Gastroesophageal sphincter (tissue), 4 donors: ENCODE measurements around the gene NT5C2. TPM values are rescaled to one million over a fixed set of nuclear protein-coding genes. Genes with fewer than 3 reads are reported as not detected.

Experiments used
- ATAC-seq: fragments of 150-250 bp; one replicate; pipeline ENCODE4 v1.9.1; 2016; ENCODE audit warnings: mild to moderate bottlenecking, moderate library complexity
- H3K27ac ChIP-seq, 4 donors: fragments of 200-600 bp; sonication (generic) in 3 of 4; 1 replicate in 3 of 4; 2 replicates in 1 of 4; pipeline ENCODE4 v1.5.1; 2016 to 2019
- H3K27me3 ChIP-seq: fragments of 200-600 bp; sonication (generic); one replicate; pipeline ENCODE4 v1.5.1; 2019
- H3K36me3 ChIP-seq, 2 donors: fragments of 200-600 bp; sonication (generic); one replicate each; pipeline ENCODE4 v1.5.1; 2019; ENCODE audit warnings: control low read depth in 1 of 2
- H3K4me1 ChIP-seq, 3 donors: fragments of 200-600 bp; sonication (generic); 1 replicate in 2 of 3; 2 replicates in 1 of 3; pipeline ENCODE4 v1.5.1; 2016 to 2019; ENCODE audit warnings: control low read depth in 2 of 3
- H3K4me3 ChIP-seq, 2 donors: fragments of 200-600 bp; sonication (generic); one replicate each; pipeline ENCODE4 v1.5.1; 2019; ENCODE audit warnings: mild to moderate bottlenecking in 1 of 2, moderate library complexity in 1 of 2
- H3K9me3 ChIP-seq, 3 donors: fragments of 200-600 bp; sonication (generic); one replicate each; pipeline ENCODE4 v1.5.1; 2017 to 2019; ENCODE audit warnings: control low read depth in 2 of 3
- CTCF ChIP-seq, 4 experiments: fragments of 200-600 bp in 2 of 4; fragments of 450-650 bp in 2 of 4; sonication (generic) in 1 of 4; IDR thresholded peaks; one replicate each; pipeline ENCODE4 v1.5.1; 2017 to 2019; ENCODE audit warnings: antibody characterized with exemption in 4 of 4, mild to moderate bottlenecking in 2 of 4, moderate library complexity in 2 of 4
- EP300 ChIP-seq: sonication (generic); formaldehyde crosslinking; IDR thresholded peaks from one replicate; pipeline ENCODE4 v1.6.1; 2017; ENCODE audit warnings: antibody characterized with exemption, mild to moderate bottlenecking
- POLR2A ChIP-seq, 2 donors: fragments of 450-650 bp; IDR thresholded peaks; one replicate each; pipeline ENCODE4 v1.6.1; 2017; ENCODE audit warnings: antibody characterized with exemption in 2 of 2, mild to moderate bottlenecking in 2 of 2, moderate library complexity in 1 of 2
- POLR2AphosphoS5 ChIP-seq: sonication (generic); formaldehyde crosslinking; IDR thresholded peaks from one replicate; pipeline ENCODE4 v1.6.1; 2017; ENCODE audit warnings: antibody characterized with exemption
- WGBS, 2 donors: methylation state at CpG; one replicate each; pipeline ENCODE4 v1.1.5; 2018; ENCODE audit warnings: low coverage in 1 of 2; 5-methylcytosine and 5-hydroxymethylcytosine counted together
- total RNA-seq, 4 donors: library from RNA; depleted of rRNA; stranded (reverse); fragments of >200 nt; gene quantifications; one replicate each; pipeline ENCODE4 v1.1.0, GENCODE V29; 2016

Gene NT5C2
- total RNA-seq, 4 donors from 2014 or later, result 63.4 to 71.9 (median 71.1) TPM

- TF ChIP-seq POLR2A (IDR thresholded peaks at IDR 0.05) (no peak), POLR2AphosphoS5 (no peak), EP300 (no peak), CTCF (IDR thresholded peaks at IDR 0.05) (no peak)
- H3K4me3 ChIP-seq, result no peak overlapping the region
- H3K4me1 ChIP-seq, result no peaks in the 10 kb centered on the region
- peaks cover 0 to 69% of the 10 kb centered on the region in 2 donors for H3K36me3 ChIP-seq
- no peaks in the 10 kb centered on the region for H3K9me3 ChIP-seq
- no peak overlapping the region for H3K27ac ChIP-seq
- no peak for ATAC-seq
- H3K27me3 ChIP-seq, result no peaks in the 10 kb centered on the region
- WGBS, 2 donors, result 86% methylated on average over 7 of the region's 11 CpGs; no CpG with 5 or more reads in 1 of the 2 donors
Measured at GRCh38 chr10:103079946-103080345, 113.1 kb downstream of the NT5C2 start.

GRCh38 chr10:103079100-103079499, 114.0 kb downstream of the NT5C2 start:
- 73% methylated on average over 3 of the region's 7 CpGs; no CpG with 5 or more reads in 1 of the 2 donors for WGBS, 2 donors
- no peak overlapping the region for H3K27ac ChIP-seq
- no peak overlapping the region for H3K4me3 ChIP-seq
- peaks cover 0 to 68% of the 10 kb centered on the region in 2 donors for H3K36me3 ChIP-seq
- H3K4me1 ChIP-seq, result no peaks in the 10 kb centered on the region
- ATAC-seq, result no peak
- no peaks in the 10 kb centered on the region for H3K27me3 ChIP-seq
- H3K9me3 ChIP-seq, result no peaks in the 10 kb centered on the region
- TF ChIP-seq CTCF (IDR thresholded peaks at IDR 0.05), result no peak
- TF ChIP-seq EP300, result no peak
- TF ChIP-seq POLR2A (IDR thresholded peaks at IDR 0.05), result no peak
- no peak for TF ChIP-seq POLR2AphosphoS5

GRCh38 chr10:103078676-103079075, 114.4 kb downstream of the NT5C2 start:
- no peak for TF ChIP-seq POLR2AphosphoS5
- TF ChIP-seq CTCF (IDR thresholded peaks at IDR 0.05), result no peak
- TF ChIP-seq EP300, result no peak
- no peak for TF ChIP-seq POLR2A (IDR thresholded peaks at IDR 0.05)
- WGBS, 2 donors, result 67 to 85% methylated on average over 3 to 5 of the region's 14 CpGs
- Histone ChIP-seq H3K4me3 (no peak overlapping the region), H3K9me3 (no peaks in the 10 kb centered on the region), H3K4me1 (no peaks in the 10 kb centered on the region), H3K27ac (no peak overlapping the region), H3K36me3 (peaks cover 0 to 64% of the 10 kb centered on the region in 2 donors), H3K27me3 (no peaks in the 10 kb centered on the region)
- ATAC-seq, result no peak

GRCh38 chr10:103078309-103078615, 114.8 kb downstream of the NT5C2 start:
- TF ChIP-seq POLR2A (IDR thresholded peaks at IDR 0.05) (no peak), CTCF (IDR thresholded peaks at IDR 0.05) (no peak), EP300 (no peak), POLR2AphosphoS5 (no peak)
- H3K27ac ChIP-seq, result no peak overlapping the region
- peaks cover 0 to 60% of the 10 kb centered on the region in 2 donors for H3K36me3 ChIP-seq
- no peaks in the 10 kb centered on the region for H3K9me3 ChIP-seq
- no peak overlapping the region for H3K4me3 ChIP-seq
- no peaks in the 10 kb centered on the region for H3K27me3 ChIP-seq
- 76% methylated on average over 3 of the region's 3 CpGs; no CpG with 5 or more reads in 1 of the 2 donors for WGBS, 2 donors
- no peaks in the 10 kb centered on the region for H3K4me1 ChIP-seq
- no peak for ATAC-seq

GRCh38 chr10:103077491-103078308, 115.4 kb downstream of the NT5C2 start:
- Histone ChIP-seq H3K36me3 (peaks cover 0 to 61% of the 10 kb centered on the region in 2 donors), H3K27me3 (no peaks in the 10 kb centered on the region), H3K27ac (no peak overlapping the region), H3K4me3 (no peak overlapping the region), H3K4me1 (no peaks in the 10 kb centered on the region), H3K9me3 (no peaks in the 10 kb centered on the region)
- ATAC-seq, result no peak
- WGBS, 2 donors, result 80 to 86% methylated on average over 12 to 14 of the region's 16 CpGs
- TF ChIP-seq CTCF (IDR thresholded peaks at IDR 0.05) (no peak), POLR2A (IDR thresholded peaks at IDR 0.05) (no peak), EP300 (no peak), POLR2AphosphoS5 (no peak)
